ENCODE results near the gene EXOC4. TPM values are rescaled to one million over a fixed set of nuclear protein-coding genes. Genes with fewer than 3 reads are reported as not detected.

Gene EXOC4
- total and polyA plus RNA-seq, 2 donors (not counting 1 experiment from before 2014, with no cell fraction given) = 79.6 to 158 TPM

GRCh38 chr7:133857376-133858119 lies 604.7 kb downstream of the EXOC4 start:
- no peak for DNase-seq (ENCODE audit: low read depth in 2 of 2)

GRCh38 chr7:133858311-133858710 lies 605.4 kb downstream of the EXOC4 start:
- no peaks in the 10 kb centered on the region for H3K9me3 ChIP-seq (ENCODE audit: control insufficient read depth, insufficient read depth, low read depth, low read length)
- no peak overlapping the region for H3K4me2 ChIP-seq (ENCODE audit: extremely low read depth, insufficient read depth, low read length)
- H3K27ac ChIP-seq (ENCODE audit: insufficient read depth, low read length) = no peak overlapping the region
- no peak overlapping the region for H3K9ac ChIP-seq (ENCODE audit: insufficient read depth, low read length)
- H3K36me3 ChIP-seq (ENCODE audit: control insufficient read depth, insufficient read depth, low read length) = no peaks in the 10 kb centered on the region
- H2AFZ ChIP-seq (ENCODE audit: low read length) = no peak overlapping the region
- peaks cover 7% of the 10 kb centered on the region for H3K4me1 ChIP-seq (ENCODE audit: control insufficient read depth, extremely low read depth, insufficient read depth, low read length)
- TF ChIP-seq EZH2 (IDR thresholded peaks at IDR 0.05; ENCODE audit: low read length, missing control alignments) (no peak), CTCF (conservative IDR thresholded peaks at IDR 0.05 in 1 of 2, IDR thresholded peaks at IDR 0.05 in 1 of 2; ENCODE audit: low read depth in 1 of 2, low read length in 2 of 2) (no peak)
- H4K20me1 ChIP-seq (ENCODE audit: control insufficient read depth, extremely low read depth, insufficient read depth, low read length) = no peaks in the 10 kb centered on the region
- H3K4me3 ChIP-seq (replicated peaks in 1 of 4; ENCODE audit: control extremely low read depth in 1 of 4, insufficient read depth in 1 of 4, low read depth in 3 of 4, low read length in 4 of 4) = no peak overlapping the region
- no peaks in the 10 kb centered on the region for H3K27me3 ChIP-seq (ENCODE audit: control insufficient read depth, insufficient read depth, low read length)
- no peaks in the 10 kb centered on the region for H3K79me2 ChIP-seq (ENCODE audit: control insufficient read depth, insufficient read depth, low read length)
- DNase-seq (ENCODE audit: low read depth in 2 of 2) = no peak

More at GRCh38 chr7:133857376-133858119, 604.7 kb downstream of the EXOC4 start:
- Histone ChIP-seq H3K9ac (ENCODE audit: insufficient read depth, low read length) (no peak overlapping the region), H3K27me3 (ENCODE audit: control insufficient read depth, insufficient read depth, low read length) (no peaks in the 10 kb centered on the region), H3K9me3 (ENCODE audit: control insufficient read depth, insufficient read depth, low read depth, low read length) (no peaks in the 10 kb centered on the region), H3K27ac (ENCODE audit: insufficient read depth, low read length) (no peak overlapping the region), H3K79me2 (ENCODE audit: control insufficient read depth, insufficient read depth, low read length) (no peaks in the 10 kb centered on the region), H3K36me3 (ENCODE audit: control insufficient read depth, insufficient read depth, low read length) (no peaks in the 10 kb centered on the region), H3K4me1 (ENCODE audit: control insufficient read depth, extremely low read depth, insufficient read depth, low read length) (peaks cover 12% of the 10 kb centered on the region), H4K20me1 (ENCODE audit: control insufficient read depth, extremely low read depth, insufficient read depth, low read length) (no peaks in the 10 kb centered on the region), H3K4me2 (ENCODE audit: extremely low read depth, insufficient read depth, low read length) (no peak overlapping the region), H3K4me3 (replicated peaks in 1 of 4; ENCODE audit: control extremely low read depth in 1 of 4, insufficient read depth in 1 of 4, low read depth in 3 of 4, low read length in 4 of 4) (no peak overlapping the region), H2AFZ (ENCODE audit: low read length) (no peak overlapping the region)
- TF ChIP-seq EZH2 (IDR thresholded peaks at IDR 0.05; ENCODE audit: low read length, missing control alignments) = no peak
- TF ChIP-seq CTCF (conservative IDR thresholded peaks at IDR 0.05 in 1 of 2, IDR thresholded peaks at IDR 0.05 in 1 of 2; ENCODE audit: low read depth in 1 of 2, low read length in 2 of 2) = no peak

GRCh38 chr7:133859231-133859630 lies 606.4 kb downstream of the EXOC4 start:
- Histone ChIP-seq H3K36me3 (ENCODE audit: control insufficient read depth, insufficient read depth, low read length) (no peaks in the 10 kb centered on the region), H3K4me2 (ENCODE audit: extremely low read depth, insufficient read depth, low read length) (no peak overlapping the region), H4K20me1 (ENCODE audit: control insufficient read depth, extremely low read depth, insufficient read depth, low read length) (no peaks in the 10 kb centered on the region), H3K4me3 (replicated peaks in 1 of 4; ENCODE audit: control extremely low read depth in 1 of 4, insufficient read depth in 1 of 4, low read depth in 3 of 4, low read length in 4 of 4) (no peak overlapping the region), H3K79me2 (ENCODE audit: control insufficient read depth, insufficient read depth, low read length) (no peaks in the 10 kb centered on the region), H3K27ac (ENCODE audit: insufficient read depth, low read length) (no peak overlapping the region), H3K4me1 (ENCODE audit: control insufficient read depth, extremely low read depth, insufficient read depth, low read length) (peaks cover under 1% of the 10 kb centered on the region), H2AFZ (ENCODE audit: low read length) (no peak overlapping the region), H3K27me3 (ENCODE audit: control insufficient read depth, insufficient read depth, low read length) (no peaks in the 10 kb centered on the region), H3K9ac (ENCODE audit: insufficient read depth, low read length) (no peak overlapping the region), H3K9me3 (ENCODE audit: control insufficient read depth, insufficient read depth, low read depth, low read length) (no peaks in the 10 kb centered on the region)
- TF ChIP-seq CTCF (conservative IDR thresholded peaks at IDR 0.05 in 1 of 2, IDR thresholded peaks at IDR 0.05 in 1 of 2; ENCODE audit: low read depth in 1 of 2, low read length in 2 of 2) (no peak), EZH2 (IDR thresholded peaks at IDR 0.05; ENCODE audit: low read length, missing control alignments) (no peak)
- no peak for DNase-seq (ENCODE audit: low read depth in 2 of 2)

All from fibroblast of lung (primary cell).